KMS-11 (cell line): Measurements from ENCODE around the gene FASTK.

ENCODE experiments used
- H2AFZ ChIP-seq: fragments of 200-600 bp; sonication (generic); 2 replicates; pipeline ENCODE4 v1.6.1; 2016; ENCODE audit warnings: antibody characterized with exemption, mixed run types, low read depth
- H3K27ac ChIP-seq: fragments of 200-600 bp; sonication (generic); 2 replicates; pipeline ENCODE4 v1.6.1; 2016; ENCODE audit warnings: mild to moderate bottlenecking, mixed run types
- H3K27me3 ChIP-seq: fragments of 200-600 bp; sonication (generic); 2 replicates; pipeline ENCODE4 v1.6.1; 2017; ENCODE audit warnings: mild to moderate bottlenecking, low read depth, mixed run types, moderate library complexity; ENCODE audit not compliant: insufficient read depth
- H3K36me3 ChIP-seq: fragments of 200-600 bp; sonication (generic); 2 replicates; pipeline ENCODE4 v1.6.1; 2017; ENCODE audit warnings: mild to moderate bottlenecking, mixed run types; ENCODE audit not compliant: insufficient read depth
- H3K4me1 ChIP-seq: fragments of 200-600 bp; sonication (generic); 2 replicates; pipeline ENCODE4 v1.6.1; 2016; ENCODE audit warnings: mild to moderate bottlenecking, low read depth, mixed run types; ENCODE audit not compliant: poor library complexity, severe bottlenecking
- H3K4me2 ChIP-seq: fragments of 200-600 bp; sonication (generic); 2 replicates; pipeline ENCODE4 v1.7.0; 2016; ENCODE audit warnings: mild to moderate bottlenecking, mixed run types
- H3K4me3 ChIP-seq: fragments of 200-600 bp; sonication (generic); IDR thresholded peaks from 2 replicates; pipeline ENCODE4 v1.6.1; 2017; ENCODE audit warnings: low read depth, low read length, mixed read lengths; ENCODE audit not compliant: insufficient read depth
- H3K79me2 ChIP-seq: fragments of 200-600 bp; sonication (generic); 2 replicates; pipeline ENCODE4 v1.6.1; 2016; ENCODE audit warnings: low read depth, mixed run types; ENCODE audit not compliant: insufficient read depth
- H3K9ac ChIP-seq: fragments of 200-600 bp; sonication (generic); 2 replicates; pipeline ENCODE4 v1.6.1; 2016; ENCODE audit warnings: mild to moderate bottlenecking, mixed run types
- H4K20me1 ChIP-seq: fragments of 200-600 bp; sonication (generic); 2 replicates; pipeline ENCODE4 v1.6.1; 2016; ENCODE audit warnings: mild to moderate bottlenecking, mixed run types; ENCODE audit not compliant: insufficient read depth
- CTCF ChIP-seq: fragments of 200-600 bp; sonication (generic); conservative IDR thresholded peaks from 2 replicates; pipeline ENCODE4 v1.6.1; 2017; ENCODE audit warnings: low read depth, mild to moderate bottlenecking, antibody characterized with exemption, low read length, moderate library complexity, mixed read lengths

Gene FASTK

GRCh38 chr7:151074817-151075661 is 5.6 kb downstream of the FASTK start:
- no peak overlapping the region for H2AFZ ChIP-seq
- H3K4me3 ChIP-seq: no peak overlapping the region
- H4K20me1 ChIP-seq: no peaks in the 10 kb centered on the region
- H3K79me2 ChIP-seq: peaks cover 12% of the 10 kb centered on the region
- H3K4me2 ChIP-seq: no peak overlapping the region
- peaks cover 10% of the 10 kb centered on the region for H3K4me1 ChIP-seq
- TF ChIP-seq CTCF: no peak
- H3K36me3 ChIP-seq: peaks cover 6% of the 10 kb centered on the region; the same call in 1 of the 2 replicates
- H3K9ac ChIP-seq: no peak overlapping the region
- H3K27me3 ChIP-seq: no peaks in the 10 kb centered on the region
- no peak overlapping the region for H3K27ac ChIP-seq

GRCh38 chr7:151073990-151074389 is 6.6 kb downstream of the FASTK start:
- TF ChIP-seq CTCF: no peak
- no peaks in the 10 kb centered on the region for H4K20me1 ChIP-seq
- H3K4me3 ChIP-seq: no peak overlapping the region
- no peaks in the 10 kb centered on the region for H3K27me3 ChIP-seq
- H3K4me2 ChIP-seq: no peak overlapping the region
- peaks cover 8% of the 10 kb centered on the region; the same call in 1 of the 2 replicates for H3K36me3 ChIP-seq
- H3K27ac ChIP-seq: no peak overlapping the region
- H2AFZ ChIP-seq: no peak overlapping the region
- peaks cover 2% of the 10 kb centered on the region; the same call in 1 of the 2 replicates for H3K79me2 ChIP-seq
- H3K9ac ChIP-seq: no peak overlapping the region
- H3K4me1 ChIP-seq: peaks cover 3% of the 10 kb centered on the region

- TF ChIP-seq CTCF: no peak
- no peak overlapping the region for H3K9ac ChIP-seq
- peaks cover 8% of the 10 kb centered on the region; the same call in 1 of the 2 replicates for H3K36me3 ChIP-seq
- no peaks in the 10 kb centered on the region for H3K4me1 ChIP-seq
- H4K20me1 ChIP-seq: no peaks in the 10 kb centered on the region
- H3K27ac ChIP-seq: no peak overlapping the region
- H2AFZ ChIP-seq: no peak overlapping the region
- no peak overlapping the region for H3K4me2 ChIP-seq
- no peaks in the 10 kb centered on the region for H3K79me2 ChIP-seq
- H3K27me3 ChIP-seq: no peaks in the 10 kb centered on the region
- H3K4me3 ChIP-seq: no peak overlapping the region
These were observed 9.4 kb downstream of the FASTK start for GRCh38 chr7:151071032-151071866.

- Histone ChIP-seq H3K4me2 (no peak overlapping the region), H3K4me1 (no peaks in the 10 kb centered on the region), H4K20me1 (no peaks in the 10 kb centered on the region), H2AFZ (no peak overlapping the region), H3K36me3 (peaks cover 8% of the 10 kb centered on the region; the same call in 1 of the 2 replicates), H3K9ac (no peak overlapping the region), H3K27me3 (no peaks in the 10 kb centered on the region), H3K79me2 (no peaks in the 10 kb centered on the region), H3K4me3 (no peak overlapping the region), H3K27ac (no peak overlapping the region)
- TF ChIP-seq CTCF: no peak
These were observed 10.0 kb downstream of the FASTK start for GRCh38 chr7:151070574-151070960.
